Non-pigmented ciliary epithelial cell (primary cell): ENCODE results near the gene SH3BP4.

Experiments used
- DNase-seq: peaks from one replicate; pipeline ENCODE4 v3.0.0-alpha.2; 2010; ENCODE audit warnings: low read depth

The SH3BP4 gene

DNA sequence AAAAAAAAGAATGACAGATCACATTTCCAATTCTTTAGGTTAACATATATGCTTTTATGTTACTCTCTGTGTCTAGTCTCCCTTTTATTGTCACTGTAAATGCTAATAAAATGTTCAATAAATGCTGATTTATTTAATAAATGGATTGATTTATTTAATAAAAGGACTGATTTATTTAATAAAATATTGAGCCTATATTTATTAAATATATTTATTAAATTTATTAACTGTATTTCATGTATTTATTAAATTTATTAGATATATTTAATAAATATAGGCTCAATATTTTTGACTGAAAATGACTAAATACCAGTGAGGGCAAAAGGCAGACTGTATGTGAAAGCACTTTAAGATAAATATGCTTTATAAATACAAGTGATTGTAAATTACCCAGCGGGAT lies 142.6 kb downstream of the SH3BP4 start:
- DNase-seq = no peak

DNA sequence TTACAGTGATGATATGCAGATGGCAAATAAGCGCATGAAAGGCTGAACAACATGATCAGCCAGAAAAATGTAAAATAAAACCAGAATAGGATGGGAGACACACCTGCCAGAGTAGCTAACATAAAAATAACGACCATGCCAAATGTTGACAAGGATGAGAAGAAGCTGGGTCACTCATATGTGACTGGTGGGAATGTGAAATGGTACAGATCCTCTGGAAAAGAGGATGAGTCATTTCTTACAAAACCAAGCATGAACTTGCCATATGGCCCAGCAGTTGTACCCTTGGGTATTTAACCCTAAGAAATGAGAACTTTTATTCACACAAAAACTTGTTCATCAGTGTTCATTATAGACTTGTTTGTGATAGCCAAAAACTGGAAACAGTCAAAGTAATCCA lies 143.8 kb downstream of the SH3BP4 start:
- no peak for DNase-seq

DNA sequence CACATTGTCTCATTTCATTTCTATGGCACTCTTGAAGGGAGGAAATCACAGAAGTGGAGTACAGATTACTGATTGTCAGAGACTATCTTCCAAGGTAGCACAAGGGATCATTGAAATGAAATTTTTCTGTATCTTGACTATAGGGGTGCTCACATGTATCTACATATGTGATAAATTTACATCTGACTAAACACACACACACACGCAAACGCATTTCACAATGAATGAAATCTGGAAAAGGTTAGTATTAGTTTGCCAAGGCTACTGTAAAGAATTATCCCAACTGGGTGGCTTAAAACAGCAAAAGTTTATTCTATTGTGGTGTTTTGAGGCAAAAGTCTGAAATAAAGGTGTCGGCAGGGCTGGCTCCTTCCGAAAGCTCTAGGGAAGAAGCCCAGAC lies 144.6 kb downstream of the SH3BP4 start:
- DNase-seq = no peak

DNA sequence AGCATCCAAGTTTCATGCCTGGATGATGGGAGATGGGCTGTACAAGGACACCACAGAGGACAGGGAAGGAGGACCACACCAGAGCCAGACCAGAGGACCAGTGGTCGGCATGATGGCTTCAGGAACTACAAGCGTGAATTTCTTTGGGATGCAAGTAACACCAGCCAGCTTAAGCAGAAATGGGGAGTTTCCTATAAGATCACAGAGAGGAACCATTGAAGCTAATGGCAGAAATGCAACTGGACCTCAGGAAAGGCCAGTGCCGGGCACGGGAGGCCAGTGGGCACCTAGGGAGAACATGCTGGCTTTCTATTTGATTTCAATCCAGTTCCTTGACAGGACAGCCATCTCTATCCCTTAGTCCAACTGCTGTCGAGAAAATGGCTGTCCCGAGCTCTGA lies 145.4 kb downstream of the SH3BP4 start:
- DNase-seq = no peak

DNA sequence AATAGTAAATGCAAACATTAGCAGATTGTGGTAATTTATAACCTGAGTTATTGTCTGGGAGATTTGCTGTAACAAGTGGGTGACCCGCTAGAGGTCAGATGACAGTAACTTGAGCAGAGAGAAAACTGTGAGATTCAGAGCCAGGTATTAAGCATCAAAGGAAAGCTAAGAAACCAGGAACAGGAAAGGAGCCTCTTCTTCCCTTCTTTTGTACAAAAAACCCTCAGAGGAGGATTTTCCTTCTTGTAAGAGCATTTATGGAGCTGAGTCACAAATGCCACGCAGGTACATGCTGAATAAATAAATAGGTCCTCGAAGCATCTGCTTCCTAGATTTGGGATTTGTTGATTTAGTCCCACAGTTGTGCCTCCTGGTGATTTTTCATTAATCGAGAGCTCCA lies 146.5 kb downstream of the SH3BP4 start:
- no peak for DNase-seq

DNA sequence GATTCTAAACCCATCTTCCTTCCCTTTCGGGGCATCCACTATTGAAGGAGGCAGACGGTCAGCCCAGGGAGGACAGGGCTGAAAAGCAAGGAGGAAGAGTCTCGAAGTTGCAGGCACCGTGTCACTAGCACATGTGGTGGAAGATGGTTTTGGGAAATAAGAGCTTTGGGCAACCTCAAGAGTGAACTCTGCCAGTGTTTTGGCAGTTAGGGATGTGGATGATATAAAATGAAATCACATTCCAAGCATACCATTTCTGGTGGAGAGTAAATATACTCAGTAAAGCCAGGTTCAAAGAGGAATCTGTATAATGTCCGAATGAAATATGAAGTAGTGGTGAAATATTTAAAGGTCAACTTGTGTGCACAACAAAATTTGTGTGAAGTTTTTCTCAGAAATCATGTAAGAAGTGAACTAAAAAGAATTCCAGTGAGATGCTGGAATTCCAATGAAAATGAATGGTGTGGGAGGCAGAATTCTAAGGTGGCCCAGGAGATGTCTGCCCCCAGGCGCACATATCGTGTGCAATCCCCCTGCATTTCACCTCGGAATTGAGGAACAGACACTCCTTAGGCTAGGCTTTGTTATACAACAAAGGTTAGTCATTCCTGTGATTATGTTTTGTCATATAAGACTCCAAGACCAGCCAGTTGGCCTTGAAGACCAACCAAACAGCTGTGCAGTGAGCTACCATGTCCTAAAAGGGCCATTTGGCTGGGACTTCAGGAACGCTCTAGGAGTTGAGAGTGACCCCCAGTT lies 147.1 kb downstream of the SH3BP4 start:
- no peak for DNase-seq

DNA sequence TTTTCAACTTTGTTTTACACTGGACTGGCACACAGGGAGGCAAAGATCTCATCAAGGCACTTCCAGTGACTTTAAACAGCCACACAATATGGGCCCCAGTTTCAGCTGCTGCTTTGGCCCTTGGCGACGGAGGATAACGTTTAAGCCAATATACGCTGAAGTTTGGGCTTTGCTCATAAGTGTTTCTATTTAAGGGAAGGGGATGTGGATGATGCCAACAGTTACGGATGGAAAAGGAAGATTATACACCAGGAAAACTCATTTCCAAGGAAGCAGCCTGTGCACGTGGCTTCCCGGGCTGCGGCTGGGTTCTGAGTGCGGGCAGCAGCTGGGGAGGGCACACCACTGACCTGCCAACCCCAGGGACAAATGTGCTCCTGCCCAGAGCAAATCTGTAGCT lies 151.1 kb downstream of the SH3BP4 start:
- DNase-seq = no peak
